MM.1S (cell line): ENCODE data around the gene NPEPL1.

Source experiments
- DNase-seq: peaks from one replicate; pipeline ENCODE4 v3.0.0-alpha.2; 2015
- H2AFZ ChIP-seq: fragments of 300-600 bp; sonication (generic); 2 replicates; pipeline ENCODE4 v1.6.0; 2016; ENCODE audit warnings: antibody characterized with exemption, low read length
- H3F3A ChIP-seq: fragments of 300-600 bp; sonication (generic); 2 replicates; pipeline ENCODE4 v1.6.1; 2016; ENCODE audit warnings: mild to moderate bottlenecking, antibody characterized with exemption, low read length, moderate library complexity, mixed read lengths; ENCODE audit not compliant: insufficient read depth
- H3K27ac ChIP-seq: fragments of 300-600 bp; sonication (generic); 2 replicates; pipeline ENCODE4 v1.5.1; 2016; ENCODE audit warnings: mild to moderate bottlenecking, low read length
- H3K27me3 ChIP-seq: fragments of 300-600 bp; sonication (generic); replicated peaks from 2 replicates; pipeline ENCODE4 v1.6.0; 2016; ENCODE audit warnings: low read length; ENCODE audit not compliant: insufficient read depth
- H3K36me3 ChIP-seq: fragments of 300-600 bp; sonication (generic); replicated peaks from 2 replicates; pipeline ENCODE4 v1.6.1; 2016; ENCODE audit warnings: mild to moderate bottlenecking, low read length, mixed read lengths; ENCODE audit not compliant: insufficient read depth
- H3K4me1 ChIP-seq: fragments of 300-600 bp; sonication (generic); 2 replicates; pipeline ENCODE4 v1.6.1; 2016; ENCODE audit warnings: low read length, mixed read lengths
- H3K4me2 ChIP-seq: fragments of 300-600 bp; sonication (generic); 2 replicates; pipeline ENCODE4 v1.6.0; 2016; ENCODE audit warnings: low read depth, low read length
- H3K4me3 ChIP-seq: fragments of 300-600 bp; sonication (generic); 2 replicates; pipeline ENCODE4 v1.5.1; 2016; ENCODE audit warnings: low read length, mixed read lengths
- H3K79me2 ChIP-seq: fragments of 300-600 bp; sonication (generic); 2 replicates; pipeline ENCODE4 v1.6.1; 2016; ENCODE audit warnings: mixed run types, low read length, mixed read lengths
- H3K9ac ChIP-seq: fragments of 300-600 bp; sonication (generic); 2 replicates; pipeline ENCODE4 v1.6.1; 2016; ENCODE audit warnings: low read length, mixed read lengths
- H3K9me2 ChIP-seq: fragments of 300-600 bp; sonication (generic); replicated peaks from 2 replicates; pipeline ENCODE4 v1.6.1; 2016; ENCODE audit warnings: mild to moderate bottlenecking, low read length, mixed read lengths; ENCODE audit not compliant: insufficient read depth
- H3K9me3 ChIP-seq: fragments of 300-600 bp; sonication (generic); replicated peaks from 2 replicates; pipeline ENCODE4 v1.6.1; 2016; ENCODE audit warnings: mild to moderate bottlenecking, low read length, mixed read lengths; ENCODE audit not compliant: insufficient read depth
- H4K20me1 ChIP-seq: fragments of 300-600 bp; sonication (generic); 2 replicates; pipeline ENCODE4 v1.6.1; 2016; ENCODE audit warnings: mild to moderate bottlenecking, low read length, moderate library complexity, mixed read lengths; ENCODE audit not compliant: insufficient read depth
- EZH2 ChIP-seq: fragments of 300-600 bp; sonication (generic); optimal IDR thresholded peaks from 2 replicates; pipeline ENCODE3; 2017; ENCODE audit warnings: low read depth, mild to moderate bottlenecking, antibody characterized with exemption, low read length, mixed read lengths
- EZH2phosphoT487 ChIP-seq: fragments of 300-600 bp; sonication (generic); IDR thresholded peaks from 2 replicates; pipeline ENCODE4 v1.6.1; 2018; ENCODE audit warnings: antibody characterized with exemption, low read length
- TF ChIP-seq, protein P1 (sequence below): fragments of 300-600 bp; sonication (generic); IDR thresholded peaks from 2 replicates; pipeline ENCODE4 v1.5.1; 2016; ENCODE audit warnings: antibody characterized with exemption, low read length, mixed read lengths

Gene NPEPL1

GRCh38 chr20:58700823-58701222, 8.2 kb downstream of the NPEPL1 start:
- no peaks in the 10 kb centered on the region for H3K9me3 ChIP-seq
- no peak for TF ChIP-seq EZH2phosphoT487
- TF ChIP-seq, protein P1, sequence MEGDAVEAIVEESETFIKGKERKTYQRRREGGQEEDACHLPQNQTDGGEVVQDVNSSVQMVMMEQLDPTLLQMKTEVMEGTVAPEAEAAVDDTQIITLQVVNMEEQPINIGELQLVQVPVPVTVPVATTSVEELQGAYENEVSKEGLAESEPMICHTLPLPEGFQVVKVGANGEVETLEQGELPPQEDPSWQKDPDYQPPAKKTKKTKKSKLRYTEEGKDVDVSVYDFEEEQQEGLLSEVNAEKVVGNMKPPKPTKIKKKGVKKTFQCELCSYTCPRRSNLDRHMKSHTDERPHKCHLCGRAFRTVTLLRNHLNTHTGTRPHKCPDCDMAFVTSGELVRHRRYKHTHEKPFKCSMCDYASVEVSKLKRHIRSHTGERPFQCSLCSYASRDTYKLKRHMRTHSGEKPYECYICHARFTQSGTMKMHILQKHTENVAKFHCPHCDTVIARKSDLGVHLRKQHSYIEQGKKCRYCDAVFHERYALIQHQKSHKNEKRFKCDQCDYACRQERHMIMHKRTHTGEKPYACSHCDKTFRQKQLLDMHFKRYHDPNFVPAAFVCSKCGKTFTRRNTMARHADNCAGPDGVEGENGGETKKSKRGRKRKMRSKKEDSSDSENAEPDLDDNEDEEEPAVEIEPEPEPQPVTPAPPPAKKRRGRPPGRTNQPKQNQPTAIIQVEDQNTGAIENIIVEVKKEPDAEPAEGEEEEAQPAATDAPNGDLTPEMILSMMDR = no peak
- no peak for TF ChIP-seq EZH2
- no peak overlapping the region for H3K4me3 ChIP-seq
- H3K36me3 ChIP-seq = no peaks in the 10 kb centered on the region
- DNase-seq = no peak
- no peaks in the 10 kb centered on the region for H3F3A ChIP-seq
- H3K79me2 ChIP-seq = no peaks in the 10 kb centered on the region
- no peak overlapping the region for H3K27ac ChIP-seq
- no peak overlapping the region for H3K9ac ChIP-seq
- no peak overlapping the region for H2AFZ ChIP-seq
- H3K4me1 ChIP-seq = no peaks in the 10 kb centered on the region
- no peak overlapping the region for H3K4me2 ChIP-seq
- no peaks in the 10 kb centered on the region for H3K9me2 ChIP-seq
- H3K27me3 ChIP-seq = no peaks in the 10 kb centered on the region
- no peaks in the 10 kb centered on the region for H4K20me1 ChIP-seq

DNA sequence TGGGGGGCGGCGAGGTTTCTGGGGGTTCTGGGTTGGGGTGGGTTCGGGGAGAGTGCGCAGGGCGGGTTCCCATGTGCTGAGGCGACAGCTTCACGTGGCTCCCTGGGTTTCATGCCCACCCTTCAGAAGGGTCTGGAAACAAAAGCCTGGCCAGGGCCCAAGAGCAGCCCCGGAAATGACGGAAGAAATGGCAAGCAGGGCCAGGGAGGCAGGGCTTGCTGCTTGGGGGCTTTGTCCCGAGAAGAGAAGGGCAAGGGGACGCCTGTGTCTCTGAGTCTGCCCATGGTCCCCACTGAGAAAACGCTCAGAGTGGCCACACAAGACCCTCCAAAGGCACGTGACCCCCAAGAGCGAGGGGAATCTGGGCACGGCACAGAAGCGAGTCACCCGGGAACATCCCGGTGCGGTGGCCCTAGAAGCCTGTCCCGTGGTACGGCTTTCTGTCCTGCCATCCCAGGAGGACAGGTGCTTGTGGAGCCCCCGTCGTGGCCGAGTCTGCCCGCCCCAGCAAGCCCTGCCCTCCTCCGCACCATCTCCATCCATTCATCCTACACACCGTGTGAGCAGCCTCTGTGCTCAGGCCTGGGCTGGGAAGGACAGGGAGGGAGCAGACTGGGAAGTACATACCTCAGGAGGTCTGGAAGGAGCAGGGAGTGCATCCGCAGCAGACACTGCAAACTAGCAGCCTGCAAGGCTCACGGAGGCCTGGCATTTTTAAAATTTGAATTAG, 9.0 kb downstream of the NPEPL1 start:
- H2AFZ ChIP-seq = no peak overlapping the region
- H3K9me3 ChIP-seq = no peaks in the 10 kb centered on the region
- no peak overlapping the region for H3K4me2 ChIP-seq
- H3K4me3 ChIP-seq = no peak overlapping the region
- H3F3A ChIP-seq = no peaks in the 10 kb centered on the region
- H3K27ac ChIP-seq = no peak overlapping the region
- H3K27me3 ChIP-seq = no peaks in the 10 kb centered on the region
- H3K9ac ChIP-seq = no peak overlapping the region
- TF ChIP-seq EZH2phosphoT487 (no peak), EZH2 (no peak)
- TF ChIP-seq, protein P1 = no peak
- no peak for DNase-seq
- H3K9me2 ChIP-seq = no peaks in the 10 kb centered on the region
- no peaks in the 10 kb centered on the region for H3K4me1 ChIP-seq
- H3K79me2 ChIP-seq = no peaks in the 10 kb centered on the region
- no peaks in the 10 kb centered on the region for H4K20me1 ChIP-seq
- no peaks in the 10 kb centered on the region for H3K36me3 ChIP-seq

- H3F3A ChIP-seq = no peaks in the 10 kb centered on the region
- no peak overlapping the region for H2AFZ ChIP-seq
- H3K27ac ChIP-seq = no peak overlapping the region
- H3K79me2 ChIP-seq = no peaks in the 10 kb centered on the region
- H3K9me2 ChIP-seq = no peaks in the 10 kb centered on the region
- DNase-seq = no peak
- TF ChIP-seq, protein P1 = no peak
- TF ChIP-seq EZH2phosphoT487 (no peak), EZH2 (no peak)
- H3K4me1 ChIP-seq = no peaks in the 10 kb centered on the region
- no peak overlapping the region for H3K4me3 ChIP-seq
- no peaks in the 10 kb centered on the region for H3K27me3 ChIP-seq
- no peaks in the 10 kb centered on the region for H3K9me3 ChIP-seq
- no peaks in the 10 kb centered on the region for H4K20me1 ChIP-seq
- no peak overlapping the region for H3K4me2 ChIP-seq
- H3K9ac ChIP-seq = no peak overlapping the region
- H3K36me3 ChIP-seq = no peaks in the 10 kb centered on the region
These were observed 9.5 kb downstream of the NPEPL1 start for GRCh38 chr20:58702161-58702510.
